ENCODE data around the gene GFOD1.
A peak's percentile ranks its signal among the peaks of the same experiment; 100 is the strongest.

Gene GFOD1

GRCh38 chr6:13487122-13488014 lies at the start of gene GFOD1:
TSS of gene GFOD1 (minus strand) at chr6:13487600. CDS start at chr6:13486890, 710 bp downstream.
- peak; percentile 77 for DNase-seq

- DNase-seq, result no peak
Observed at GRCh38 chr6:13536796-13537526, 49.6 kb upstream of the GFOD1 start.

GRCh38 chr6:13535306-13535705 lies 47.9 kb upstream of the GFOD1 start:
- DNase-seq, result no peak

GRCh38 chr6:13534536-13534935 lies 47.1 kb upstream of the GFOD1 start:
- DNase-seq, result no peak

- DNase-seq, result no peak
Observed at GRCh38 chr6:13531956-13532355, 44.6 kb upstream of the GFOD1 start.

GRCh38 chr6:13528777-13529343 lies 41.5 kb upstream of the GFOD1 start:
- no peak for DNase-seq

GRCh38 chr6:13528232-13528631 lies 40.8 kb upstream of the GFOD1 start:
- DNase-seq, result no peak

GRCh38 chr6:13527671-13528056 lies 40.3 kb upstream of the GFOD1 start:
- no peak for DNase-seq

- no peak for DNase-seq
Observed at GRCh38 chr6:13526727-13527670, 39.6 kb upstream of the GFOD1 start.

- no peak for DNase-seq
Observed at GRCh38 chr6:13526357-13526726, 38.9 kb upstream of the GFOD1 start.

GRCh38 chr6:13524801-13525508 lies 37.6 kb upstream of the GFOD1 start:
- DNase-seq, result no peak

GRCh38 chr6:13523826-13524622 lies 36.6 kb upstream of the GFOD1 start:
- DNase-seq, result no peak

GRCh38 chr6:13522656-13523055 lies 35.3 kb upstream of the GFOD1 start:
- no peak for DNase-seq

- no peak for DNase-seq
Observed at GRCh38 chr6:13519839-13520238, 32.4 kb upstream of the GFOD1 start.

- no peak for DNase-seq
Observed at GRCh38 chr6:13517116-13517515, 29.7 kb upstream of the GFOD1 start.

GRCh38 chr6:13515912-13516311 lies 28.5 kb upstream of the GFOD1 start:
- DNase-seq, result no peak

GRCh38 chr6:13513626-13514502 lies 26.5 kb upstream of the GFOD1 start:
- DNase-seq, result no peak

GRCh38 chr6:13512900-13513299 lies 25.5 kb upstream of the GFOD1 start:
- no peak for DNase-seq

- no peak for DNase-seq
Observed at GRCh38 chr6:13511913-13512717, 24.7 kb upstream of the GFOD1 start.
